Transverse colon (tissue), 4 donors: ENCODE measurements around the gene SPTBN1. TPM values are rescaled to one million over a fixed set of nuclear protein-coding genes. Genes with fewer than 3 reads are reported as not detected.

Experiments used
- DNase-seq: peaks from one replicate; pipeline ENCODE4 v3.0.0-alpha.2; 2019
- H3K27ac ChIP-seq, 4 donors: fragments of 200-600 bp; sonication (generic); 2 replicates each; pipeline ENCODE4 v1.5.1; 2016 to 2018; ENCODE audit warnings: inconsistent platforms in 4 of 4
- H3K27me3 ChIP-seq: fragments of 200-600 bp; sonication (generic); 2 replicates; pipeline ENCODE4 v1.5.1; 2017; ENCODE audit warnings: inconsistent platforms
- H3K36me3 ChIP-seq, 4 donors: fragments of 200-600 bp; sonication (generic); 2 replicates each; pipeline ENCODE4 v1.5.1; 2017 to 2019; ENCODE audit warnings: inconsistent platforms in 4 of 4
- H3K4me1 ChIP-seq, 4 donors: fragments of 200-600 bp; sonication (generic); 2 replicates each; pipeline ENCODE4 v1.5.1; 2017 to 2020; ENCODE audit warnings: inconsistent platforms in 4 of 4
- H3K4me3 ChIP-seq, 4 donors: fragments of 200-600 bp; sonication (generic); 1 replicate in 1 of 4; 2 replicates in 3 of 4; pipeline versions ENCODE4 v1.5.1 to v1.6.1; 2017 to 2019; ENCODE audit warnings: inconsistent platforms in 4 of 4
- H3K9me3 ChIP-seq, 2 donors: fragments of 200-600 bp; sonication (generic); 2 replicates each; pipeline ENCODE4 v1.5.1; 2017 to 2019; ENCODE audit warnings: inconsistent platforms in 2 of 2
- EP300 ChIP-seq: sonication (generic); formaldehyde crosslinking; IDR thresholded peaks from one replicate; pipeline ENCODE4 v1.6.1; 2017; ENCODE audit warnings: antibody characterized with exemption, low read depth
- POLR2A ChIP-seq: fragments of 450-650 bp; IDR thresholded peaks from one replicate; pipeline ENCODE4 v1.6.1; 2016; ENCODE audit warnings: antibody characterized with exemption, mild to moderate bottlenecking, moderate library complexity
- POLR2AphosphoS5 ChIP-seq, 3 donors: sonication (generic); formaldehyde crosslinking; IDR thresholded peaks; one replicate each; pipeline ENCODE4 v1.6.1; 2016; ENCODE audit warnings: antibody characterized with exemption in 3 of 3
- WGBS, 2 donors: methylation state at CpG; one replicate each; pipeline ENCODE4 v1.1.5; 2018; ENCODE audit warnings: low coverage in 1 of 2; 5-methylcytosine and 5-hydroxymethylcytosine counted together
- in situ Hi-C, 4 donors: fragments of 200-750 bp; cut with MboI; loops; one replicate each; pipeline versions ENCODE4 v1.15.0 to v1.15.1; 2017; ENCODE audit warnings: low sequenced_read_pairs in 3 of 4, low pct_ligation_motif_present in 1 of 4, low pct_unique_long_range_greater_than_20kb in 1 of 4
- intact Hi-C: fragments of 100-400 bp; cut with DNase I; formaldehyde crosslinking; loops from one replicate; pipeline ENCODE4 v1.15.1; 2023; ENCODE audit warnings: low total_unique reads
- total RNA-seq, 4 donors: library from RNA; depleted of rRNA; stranded (reverse); fragments of >200 nt; gene quantifications; one replicate each; pipeline ENCODE4 v1.1.0, GENCODE V29; 2016
- TF ChIP-seq, protein P1 (sequence below), 5 experiments: fragments of 200-600 bp in 3 of 5; fragments of 450-650 bp in 2 of 5; sonication (generic) in 3 of 5; IDR thresholded peaks; 1 replicate in 2 of 5; 2 replicates in 3 of 5; pipeline ENCODE4 v1.5.1; 2016 to 2017; ENCODE audit warnings: antibody characterized with exemption in 5 of 5, inconsistent platforms in 3 of 5, mild to moderate bottlenecking in 2 of 5, moderate library complexity in 1 of 5

Gene SPTBN1
- total RNA-seq, 4 donors from 2014 or later: 269 to 301 (median 285) TPM

- intact Hi-C loops (no loop called here), in situ Hi-C loops (no loop called here)
- TF ChIP-seq, protein P1, sequence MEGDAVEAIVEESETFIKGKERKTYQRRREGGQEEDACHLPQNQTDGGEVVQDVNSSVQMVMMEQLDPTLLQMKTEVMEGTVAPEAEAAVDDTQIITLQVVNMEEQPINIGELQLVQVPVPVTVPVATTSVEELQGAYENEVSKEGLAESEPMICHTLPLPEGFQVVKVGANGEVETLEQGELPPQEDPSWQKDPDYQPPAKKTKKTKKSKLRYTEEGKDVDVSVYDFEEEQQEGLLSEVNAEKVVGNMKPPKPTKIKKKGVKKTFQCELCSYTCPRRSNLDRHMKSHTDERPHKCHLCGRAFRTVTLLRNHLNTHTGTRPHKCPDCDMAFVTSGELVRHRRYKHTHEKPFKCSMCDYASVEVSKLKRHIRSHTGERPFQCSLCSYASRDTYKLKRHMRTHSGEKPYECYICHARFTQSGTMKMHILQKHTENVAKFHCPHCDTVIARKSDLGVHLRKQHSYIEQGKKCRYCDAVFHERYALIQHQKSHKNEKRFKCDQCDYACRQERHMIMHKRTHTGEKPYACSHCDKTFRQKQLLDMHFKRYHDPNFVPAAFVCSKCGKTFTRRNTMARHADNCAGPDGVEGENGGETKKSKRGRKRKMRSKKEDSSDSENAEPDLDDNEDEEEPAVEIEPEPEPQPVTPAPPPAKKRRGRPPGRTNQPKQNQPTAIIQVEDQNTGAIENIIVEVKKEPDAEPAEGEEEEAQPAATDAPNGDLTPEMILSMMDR (IDR thresholded peaks at IDR 0.05): no peak
- TF ChIP-seq POLR2A (no peak), EP300 (no peak), POLR2AphosphoS5 (IDR thresholded peaks at IDR 0.05) (no peak)
- peak overlapping the region; percentile 41 to 63 (median 56) for H3K4me3 ChIP-seq
- 20 to 32% methylated on average over 3 to 5 of the region's 5 CpGs for WGBS, 2 donors
- peak overlapping the region; percentile 91 to 98 (median 92) for H3K27ac ChIP-seq
- H3K4me1 ChIP-seq: peaks cover 30 to 70% (median 44%) of the 10 kb centered on the region in 4 donors
- no peaks in the 10 kb centered on the region for H3K27me3 ChIP-seq
- no peak for DNase-seq
- H3K36me3 ChIP-seq: no peaks in the 10 kb centered on the region
- no peaks in the 10 kb centered on the region for H3K9me3 ChIP-seq
Measured at GRCh38 chr2:54559006-54559445, 102.9 kb downstream of the SPTBN1 start.

DNA sequence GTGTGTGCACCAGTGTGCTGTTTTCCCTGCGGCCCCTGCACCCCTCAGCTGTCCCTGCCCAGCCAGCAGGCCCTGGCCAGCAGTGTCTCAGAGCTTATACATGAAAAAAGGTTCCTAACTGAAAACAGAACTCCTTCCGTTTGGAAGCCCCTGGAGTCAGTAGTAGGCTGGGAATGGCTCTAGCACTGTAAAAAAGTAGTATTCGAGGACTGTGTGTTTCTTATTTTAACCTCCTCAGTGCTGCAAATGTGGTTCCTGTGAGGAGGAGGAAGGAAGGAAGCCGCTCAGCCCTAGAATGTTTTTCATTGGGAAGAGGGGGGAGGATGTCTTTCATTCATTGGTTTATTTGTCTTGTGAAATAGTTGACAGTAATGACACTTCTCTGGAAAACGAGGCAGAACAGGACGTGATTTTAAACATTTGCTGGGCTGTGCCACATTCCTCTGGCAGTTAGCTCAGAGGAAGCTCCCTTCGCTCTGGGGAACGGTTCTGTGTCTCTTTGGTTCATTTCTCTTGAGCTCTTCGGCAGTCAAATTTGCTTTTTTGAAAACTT lies 103.5 kb downstream of the SPTBN1 start:
- in situ Hi-C loops: no loop called here
- Histone ChIP-seq H3K9me3 (no peaks in the 10 kb centered on the region), H3K4me3 (peak overlapping the region; percentile 31 to 63 (median 56)), H3K27me3 (no peaks in the 10 kb centered on the region), H3K4me1 (peaks cover 30 to 74% (median 43%) of the 10 kb centered on the region in 4 donors), H3K27ac (peak overlapping the region; percentile 91 to 98 (median 92)), H3K36me3 (no peaks in the 10 kb centered on the region)
- intact Hi-C loops: no loop called here
- 0 to 1% methylated on average over 4 to 9 of the region's 9 CpGs for WGBS, 2 donors
- no peak for TF ChIP-seq POLR2A
- TF ChIP-seq POLR2AphosphoS5 (IDR thresholded peaks at IDR 0.05): peak; percentile 68 to 80 (median 78)
- TF ChIP-seq, protein P1 (IDR thresholded peaks at IDR 0.05): no peak
- no peak for TF ChIP-seq EP300
- DNase-seq: peak; percentile 48

DNA sequence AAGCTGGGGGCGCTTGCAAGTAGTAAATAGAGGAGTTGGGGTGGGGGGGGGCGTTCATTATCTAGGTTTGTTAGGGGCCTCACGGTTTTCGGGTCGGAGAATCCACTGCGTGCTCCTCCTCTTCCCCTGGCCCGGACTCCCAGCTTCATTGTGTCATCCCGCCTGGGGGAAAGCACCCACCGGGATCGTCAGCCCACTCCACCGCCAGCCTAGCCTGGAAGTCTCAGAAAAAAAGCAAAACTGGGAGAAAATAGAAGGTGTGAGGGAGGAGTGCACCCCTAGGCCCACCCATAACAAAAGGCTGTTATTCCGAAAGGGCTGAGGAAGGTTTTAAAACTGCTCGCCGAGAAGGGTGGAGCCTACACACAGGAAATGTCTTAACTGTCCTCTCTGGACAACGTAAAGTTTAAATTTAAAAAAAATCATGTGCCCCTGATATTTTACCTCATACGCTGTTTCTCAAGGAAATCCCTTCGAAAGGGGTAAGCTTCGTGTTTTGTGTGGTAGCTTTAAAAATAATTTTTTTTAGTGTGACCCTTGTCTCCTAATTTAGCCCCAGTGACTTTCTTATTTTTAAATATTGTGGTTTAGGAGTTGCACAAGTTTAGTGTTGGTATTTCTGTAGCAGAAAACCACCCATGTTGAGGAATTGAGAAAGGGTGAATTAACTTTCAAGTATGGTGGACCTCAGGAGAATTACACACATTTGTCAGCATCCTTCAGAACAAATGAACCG lies 104.2 kb downstream of the SPTBN1 start:
- Histone ChIP-seq H3K27ac (peak overlapping the region; percentile 91 to 98 (median 92)), H3K4me3 (peak overlapping the region; percentile 31 to 63 (median 56)), H3K27me3 (no peaks in the 10 kb centered on the region), H3K36me3 (no peaks in the 10 kb centered on the region), H3K4me1 (peaks cover 25 to 73% (median 38%) of the 10 kb centered on the region in 4 donors), H3K9me3 (no peaks in the 10 kb centered on the region)
- intact Hi-C loops: no loop called here
- TF ChIP-seq EP300 (no peak), POLR2A (peak; percentile 76), POLR2AphosphoS5 (IDR thresholded peaks at IDR 0.05) (peak; percentile 61 to 75 (median 73))
- TF ChIP-seq, protein P1 (IDR thresholded peaks at IDR 0.05): peak in 4 of 5 experiments; percentile 12 to 58 (median 28)
- in situ Hi-C loops: no loop called here
- peak; percentile 69 for DNase-seq
- WGBS, 2 donors: 1 to 5% methylated on average over 9 to 16 of the region's 19 CpGs

GRCh38 chr2:54561010-54561409 lies 104.9 kb downstream of the SPTBN1 start:
- H3K9me3 ChIP-seq: no peaks in the 10 kb centered on the region
- in situ Hi-C loops (no loop called here), intact Hi-C loops (no loop called here)
- H3K36me3 ChIP-seq: no peaks in the 10 kb centered on the region
- peak overlapping the region; percentile 91 to 98 (median 92) for H3K27ac ChIP-seq
- WGBS, 2 donors: 50% methylated on average over 3 of the region's 4 CpGs; no CpG with 5 or more reads in 1 of the 2 donors
- TF ChIP-seq POLR2AphosphoS5 (IDR thresholded peaks at IDR 0.05) (no peak), POLR2A (no peak), EP300 (no peak)
- TF ChIP-seq, protein P1 (IDR thresholded peaks at IDR 0.05): no peak
- no peaks in the 10 kb centered on the region for H3K27me3 ChIP-seq
- DNase-seq: no peak
- peaks cover 23 to 73% (median 33%) of the 10 kb centered on the region in 4 donors for H3K4me1 ChIP-seq
- peak overlapping the region in 3 of 4 donors; percentile 52 to 63 (median 61) for H3K4me3 ChIP-seq
